ENCODE data around the gene ENGASE.

- TF ChIP-seq, protein P1, sequence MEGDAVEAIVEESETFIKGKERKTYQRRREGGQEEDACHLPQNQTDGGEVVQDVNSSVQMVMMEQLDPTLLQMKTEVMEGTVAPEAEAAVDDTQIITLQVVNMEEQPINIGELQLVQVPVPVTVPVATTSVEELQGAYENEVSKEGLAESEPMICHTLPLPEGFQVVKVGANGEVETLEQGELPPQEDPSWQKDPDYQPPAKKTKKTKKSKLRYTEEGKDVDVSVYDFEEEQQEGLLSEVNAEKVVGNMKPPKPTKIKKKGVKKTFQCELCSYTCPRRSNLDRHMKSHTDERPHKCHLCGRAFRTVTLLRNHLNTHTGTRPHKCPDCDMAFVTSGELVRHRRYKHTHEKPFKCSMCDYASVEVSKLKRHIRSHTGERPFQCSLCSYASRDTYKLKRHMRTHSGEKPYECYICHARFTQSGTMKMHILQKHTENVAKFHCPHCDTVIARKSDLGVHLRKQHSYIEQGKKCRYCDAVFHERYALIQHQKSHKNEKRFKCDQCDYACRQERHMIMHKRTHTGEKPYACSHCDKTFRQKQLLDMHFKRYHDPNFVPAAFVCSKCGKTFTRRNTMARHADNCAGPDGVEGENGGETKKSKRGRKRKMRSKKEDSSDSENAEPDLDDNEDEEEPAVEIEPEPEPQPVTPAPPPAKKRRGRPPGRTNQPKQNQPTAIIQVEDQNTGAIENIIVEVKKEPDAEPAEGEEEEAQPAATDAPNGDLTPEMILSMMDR (conservative IDR thresholded peaks at IDR 0.05 in 1 of 2, IDR thresholded peaks at IDR 0.05 in 1 of 2; ENCODE audit: extremely low read depth in 1 of 2, insufficient read depth in 1 of 2, low read depth in 1 of 2, low read length in 2 of 2), result no peak
- TF ChIP-seq EZH2 (IDR thresholded peaks at IDR 0.05; ENCODE audit: borderline replicate concordance, low read length), result no peak
Observed at GRCh38 chr17:79047923-79048825, 26.4 kb upstream of the ENGASE start.
